ENCODE measurements around the gene ITPR1.

ITPR1 gene

DNA sequence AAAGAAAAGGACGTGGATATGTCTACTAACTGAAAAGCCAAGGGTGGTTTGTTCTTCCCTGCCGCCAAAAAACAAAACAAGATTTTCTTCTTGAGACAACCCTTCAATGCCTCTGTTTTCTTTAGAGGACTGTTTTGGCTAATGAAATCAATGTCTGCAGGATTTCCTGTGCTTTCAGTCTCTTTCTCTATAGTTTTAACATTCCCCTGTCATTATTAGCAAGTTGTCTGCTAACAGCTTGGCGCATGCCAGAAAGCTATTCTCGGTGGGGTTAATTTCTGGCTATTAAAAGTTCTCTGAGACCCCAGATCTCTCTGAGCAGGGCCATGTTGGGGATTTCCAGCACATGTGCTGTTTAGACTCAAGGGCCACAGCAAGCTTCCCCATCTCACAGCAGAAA, 56.7 kb downstream of the ITPR1 start:
- DNase-seq (ENCODE audit: extremely low read depth, low read depth), result no peak
- TF ChIP-seq, protein P1, sequence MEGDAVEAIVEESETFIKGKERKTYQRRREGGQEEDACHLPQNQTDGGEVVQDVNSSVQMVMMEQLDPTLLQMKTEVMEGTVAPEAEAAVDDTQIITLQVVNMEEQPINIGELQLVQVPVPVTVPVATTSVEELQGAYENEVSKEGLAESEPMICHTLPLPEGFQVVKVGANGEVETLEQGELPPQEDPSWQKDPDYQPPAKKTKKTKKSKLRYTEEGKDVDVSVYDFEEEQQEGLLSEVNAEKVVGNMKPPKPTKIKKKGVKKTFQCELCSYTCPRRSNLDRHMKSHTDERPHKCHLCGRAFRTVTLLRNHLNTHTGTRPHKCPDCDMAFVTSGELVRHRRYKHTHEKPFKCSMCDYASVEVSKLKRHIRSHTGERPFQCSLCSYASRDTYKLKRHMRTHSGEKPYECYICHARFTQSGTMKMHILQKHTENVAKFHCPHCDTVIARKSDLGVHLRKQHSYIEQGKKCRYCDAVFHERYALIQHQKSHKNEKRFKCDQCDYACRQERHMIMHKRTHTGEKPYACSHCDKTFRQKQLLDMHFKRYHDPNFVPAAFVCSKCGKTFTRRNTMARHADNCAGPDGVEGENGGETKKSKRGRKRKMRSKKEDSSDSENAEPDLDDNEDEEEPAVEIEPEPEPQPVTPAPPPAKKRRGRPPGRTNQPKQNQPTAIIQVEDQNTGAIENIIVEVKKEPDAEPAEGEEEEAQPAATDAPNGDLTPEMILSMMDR (IDR thresholded peaks at IDR 0.05; ENCODE audit: low read depth, low read length), result no peak

DNA sequence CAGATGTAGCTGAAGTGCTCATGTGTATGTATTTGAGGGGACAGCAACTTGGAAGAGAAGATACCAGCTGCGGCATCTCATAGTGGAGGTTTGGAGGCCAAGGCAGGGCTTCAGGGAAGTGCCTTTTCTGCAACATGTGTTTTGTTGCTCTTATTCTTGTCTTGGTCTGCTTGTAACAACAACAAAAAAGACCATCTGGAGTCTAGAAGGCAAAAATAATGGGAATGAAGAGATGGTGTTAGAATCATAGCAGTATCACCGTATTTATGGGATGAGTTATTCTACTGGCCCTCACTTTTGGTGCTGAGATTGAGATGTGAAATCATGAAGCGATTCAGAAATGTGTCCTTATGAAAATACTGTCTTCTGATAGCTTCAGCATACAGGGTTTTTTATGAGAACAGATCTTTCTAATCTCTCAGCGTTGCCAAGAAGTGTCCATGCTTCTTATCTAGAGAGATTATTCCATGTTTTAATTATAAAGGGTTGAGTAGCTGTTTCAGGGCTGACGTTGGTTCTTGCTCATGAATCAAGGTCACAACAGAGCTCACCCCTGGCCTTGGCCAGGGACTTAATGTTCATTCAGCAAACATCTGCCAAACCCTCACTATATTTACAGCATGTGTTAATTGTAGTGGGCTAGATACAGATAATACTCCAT, 58.0 kb downstream of the ITPR1 start:
- TF ChIP-seq, protein P1 (IDR thresholded peaks at IDR 0.05; ENCODE audit: low read depth, low read length), result no peak
- no peak for DNase-seq (ENCODE audit: extremely low read depth, low read depth)

DNA sequence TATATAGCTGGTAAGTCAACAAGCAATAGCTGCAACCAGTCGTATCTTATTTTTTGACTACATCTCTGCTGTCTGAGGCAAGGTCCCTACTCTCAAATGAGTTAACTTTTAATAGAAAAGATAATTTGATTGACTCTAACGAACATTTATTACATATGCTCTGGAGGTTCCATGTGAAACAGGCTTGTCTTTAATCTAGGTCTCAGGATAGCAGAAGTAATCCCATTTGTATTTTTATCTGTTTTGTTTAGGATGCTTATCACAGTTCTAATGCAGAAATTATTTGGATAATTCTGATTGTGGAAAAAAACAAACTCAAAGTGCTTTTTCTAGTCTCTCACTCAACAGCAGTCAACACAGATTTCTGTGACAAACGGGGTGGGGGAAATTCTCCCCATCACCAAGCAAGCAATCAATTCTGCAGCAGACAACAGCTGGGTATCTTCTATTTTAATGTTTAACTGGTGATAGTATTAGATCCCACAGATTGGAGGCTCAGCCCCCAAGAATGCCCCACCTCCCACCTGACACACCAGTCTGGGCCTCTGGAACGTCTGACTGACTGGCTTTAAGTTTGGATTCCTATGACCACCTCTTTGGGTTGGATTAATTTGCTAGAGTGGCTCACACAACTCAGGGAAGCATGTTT, 58.8 kb downstream of the ITPR1 start:
- DNase-seq (ENCODE audit: extremely low read depth, low read depth), result no peak

DNA sequence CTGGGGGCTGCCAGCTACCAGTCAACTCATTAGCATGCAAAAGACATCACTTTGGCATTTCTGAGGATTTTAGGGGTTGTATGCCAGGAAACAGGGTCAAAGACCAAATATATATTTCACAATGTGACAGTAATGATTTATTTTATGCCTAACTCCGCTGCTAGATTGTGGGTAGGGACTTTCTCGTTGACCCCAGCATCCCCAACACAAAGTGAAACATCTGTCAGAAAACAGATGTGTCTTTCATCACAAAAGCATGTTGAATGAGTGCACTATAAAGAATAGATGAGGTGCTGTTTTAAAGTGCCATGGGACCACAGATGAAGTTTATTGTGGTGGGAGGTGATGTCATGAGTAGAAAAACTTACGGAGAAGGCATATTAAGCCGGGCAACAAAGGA, 59.7 kb downstream of the ITPR1 start:
- TF ChIP-seq, protein P1 (IDR thresholded peaks at IDR 0.05; ENCODE audit: low read depth, low read length), result no peak
- no peak for DNase-seq (ENCODE audit: extremely low read depth, low read depth)

More for the DNA sequence above, 58.8 kb downstream of the ITPR1 start:
- TF ChIP-seq, protein P1 (IDR thresholded peaks at IDR 0.05; ENCODE audit: low read depth, low read length), result no peak

DNA sequence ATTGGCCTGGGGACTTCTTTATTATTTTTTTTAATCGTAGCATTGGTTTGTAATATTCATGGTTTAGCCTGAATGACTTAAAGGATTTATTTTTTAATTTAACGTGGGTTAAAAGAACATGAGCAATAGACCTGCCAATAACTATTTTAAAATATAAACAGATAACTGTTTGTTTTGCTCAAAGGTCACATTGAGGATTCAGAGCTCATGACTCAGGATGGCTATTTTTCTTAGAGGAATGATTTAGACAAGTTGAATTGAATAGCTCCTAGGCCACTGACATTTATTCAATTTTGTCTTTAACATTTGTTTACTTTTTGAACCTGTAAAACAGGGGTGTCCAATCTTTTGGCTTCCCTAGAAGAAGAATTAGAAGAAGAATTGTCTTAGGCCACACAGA, 68.5 kb downstream of the ITPR1 start:
- TF ChIP-seq, protein P1 (IDR thresholded peaks at IDR 0.05; ENCODE audit: low read depth, low read length), result no peak
- no peak for DNase-seq (ENCODE audit: extremely low read depth, low read depth)

DNA sequence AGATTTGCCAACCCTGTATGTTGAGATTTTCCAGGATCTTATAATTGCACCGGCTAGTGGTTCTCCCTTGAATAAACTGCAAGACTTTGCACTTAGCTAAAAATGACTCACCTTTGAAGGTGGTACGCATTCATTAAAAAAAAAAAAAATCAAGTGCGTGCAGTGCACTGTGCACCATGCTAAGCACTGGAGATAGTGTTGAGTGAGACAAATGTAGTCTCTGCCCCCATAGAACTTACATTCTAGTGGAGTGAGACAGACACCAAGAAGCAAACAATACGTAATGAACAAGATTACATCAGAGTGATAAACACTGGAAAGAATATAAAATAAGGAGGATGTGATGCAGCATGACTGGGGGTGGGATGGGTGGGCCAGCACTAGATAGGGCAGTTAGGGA, 69.4 kb downstream of the ITPR1 start:
- no peak for DNase-seq (ENCODE audit: extremely low read depth, low read depth)

DNA sequence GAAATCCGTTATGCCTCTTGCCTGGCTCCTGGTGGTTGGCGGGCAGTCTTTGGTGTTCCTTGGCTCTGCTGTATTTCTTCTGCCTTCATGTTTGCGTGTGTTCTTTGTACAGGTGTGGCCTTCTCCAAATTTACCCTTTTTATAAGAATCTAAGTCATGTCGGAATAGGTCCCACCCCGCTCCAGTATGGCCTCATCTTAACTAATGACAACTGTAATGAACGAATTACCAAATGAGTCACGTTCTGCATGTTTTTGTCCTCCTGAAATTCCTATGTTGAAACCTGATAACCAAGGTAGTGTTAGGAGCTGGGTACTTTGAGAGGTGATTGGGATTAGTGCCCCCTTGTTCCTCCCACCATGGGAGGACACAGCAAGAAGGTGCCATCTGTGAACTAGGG, 71.1 kb downstream of the ITPR1 start:
- TF ChIP-seq, protein P1 (IDR thresholded peaks at IDR 0.05; ENCODE audit: low read depth, low read length), result no peak
- no peak for DNase-seq (ENCODE audit: extremely low read depth, low read depth)

More for the DNA sequence above, 69.4 kb downstream of the ITPR1 start:
- TF ChIP-seq, protein P1 (IDR thresholded peaks at IDR 0.05; ENCODE audit: low read depth, low read length), result no peak
